Measurements from ENCODE around the gene EIF2A. TPM values are rescaled to one million over a fixed set of nuclear protein-coding genes. Genes with fewer than 3 reads are reported as not detected.
"Not testable (repeated sequence)": the region's sequence is repeated elsewhere in the genome, so short reads cannot be mapped to it uniquely, and the experiment has no call there.

The EIF2A gene
- total and polyA plus RNA-seq, 7 experiments from 2014 or later: 54.1 to 135 (median 104) TPM

GRCh38 chr3:150589759-150590158, 43.2 kb downstream of the EIF2A start:
- ChIA-PET CTCF (interaction anchor here (0.6 kb wide), 1 partner anchor 139 kb away, joined by 3 read pairs; no protein-coding TSS in a partner anchor), POLR2A (interaction anchor here (1.9 kb wide), 1 partner anchor 13 kb away, joined by 8 read pairs; the partner anchor contains the start of gene SELENOT)
- Histone ChIP-seq H3K27me3 (ENCODE audit: control insufficient read depth in 2 of 2, insufficient read depth in 2 of 2, low read length in 2 of 2) (no peaks in the 10 kb centered on the region), H3K36me3 (ENCODE audit: control insufficient read depth in 2 of 3, insufficient read depth in 3 of 3, low read length in 3 of 3) (peaks cover 0 to 11% (median 5%) of the 10 kb centered on the region in 3 experiments), H3K4me3 (ENCODE audit: low read length) (no peak overlapping the region), H3K4me1 (ENCODE audit: control insufficient read depth in 2 of 2, insufficient read depth in 2 of 2, low read length in 2 of 2) (no peaks in the 10 kb centered on the region), H3K27ac (ENCODE audit: low read depth, low read length) (no peak overlapping the region), H3K9me3 (ENCODE audit: control insufficient read depth in 2 of 3, low read length in 3 of 3) (no peaks in the 10 kb centered on the region)
- H3K27me3 Mint-ChIP-seq: no peaks in the 10 kb centered on the region
- H3K9me3 Mint-ChIP-seq: no peaks in the 10 kb centered on the region
- ATAC-seq (no peak), DNase-seq (no peak)
- intact Hi-C loops (cut with micrococcal nuclease): loop anchor here in 1 of 2 donors (2.0 kb wide), 1 partner anchor 15 kb away; no protein-coding TSS in a partner anchor
- peak overlapping the region in 5 of 9 donors; percentile 14 to 62 (median 25) for H3K27ac Mint-ChIP-seq
- peaks cover 3 to 12% (median 8%) of the 10 kb centered on the region in 5 donors for H3K36me3 Mint-ChIP-seq
- H3K4me1 Mint-ChIP-seq: peaks cover 0 to 24% (median 6%) of the 10 kb centered on the region in 7 donors
- H3K4me3 Mint-ChIP-seq: peak overlapping the region in 1 of 10 donors; percentile 1

GRCh38 chr3:150594150-150594549, 47.6 kb downstream of the EIF2A start:
- Mint-ChIP-seq H3K4me3 (no peak overlapping the region), H3K27me3 (no peaks in the 10 kb centered on the region), H3K4me1 (peaks cover 0 to 16% (median 0%) of the 10 kb centered on the region in 7 donors), H3K27ac (peak overlapping the region in 1 of 9 donors; percentile 74), H3K9me3 (no peaks in the 10 kb centered on the region), H3K36me3 (peaks cover 0 to 7% (median 0%) of the 10 kb centered on the region in 5 donors)
- DNase-seq (no peak), ATAC-seq (no peak)
- H3K27me3 ChIP-seq (ENCODE audit: control insufficient read depth in 2 of 2, insufficient read depth in 2 of 2, low read length in 2 of 2): no peaks in the 10 kb centered on the region
- no peaks in the 10 kb centered on the region for H3K4me1 ChIP-seq (ENCODE audit: control insufficient read depth in 2 of 2, insufficient read depth in 2 of 2, low read length in 2 of 2)
- intact Hi-C loops (cut with micrococcal nuclease): no loop called here
- no peak overlapping the region for H3K27ac ChIP-seq (ENCODE audit: low read depth, low read length)
- H3K4me3 ChIP-seq (ENCODE audit: low read length): no peak overlapping the region
- H3K36me3 ChIP-seq (ENCODE audit: control insufficient read depth in 2 of 3, insufficient read depth in 3 of 3, low read length in 3 of 3): no peaks in the 10 kb centered on the region
- CTCF ChIA-PET: interaction anchor here (0.7 kb wide), 1 partner anchor 26 kb away, joined by 8 read pairs; no protein-coding TSS in a partner anchor
- POLR2A ChIA-PET: interaction anchor here (2.5 kb wide), 1 partner anchor 9 kb away, joined by 13 read pairs; the partner anchor contains the start of gene SELENOT
- H3K9me3 ChIP-seq (ENCODE audit: control insufficient read depth in 2 of 3, low read length in 3 of 3): no peaks in the 10 kb centered on the region

- peaks cover 0 to 2% (median 0%) of the 10 kb centered on the region in 11 donors for H3K9me3 Mint-ChIP-seq
- POLR2A ChIA-PET: no interaction called here
- peaks cover 0 to 19% (median 0%) of the 10 kb centered on the region in 5 donors for H3K36me3 Mint-ChIP-seq
- H3K36me3 ChIP-seq (ENCODE audit: control insufficient read depth in 2 of 3, insufficient read depth in 3 of 3, low read length in 3 of 3): no peaks in the 10 kb centered on the region
- H3K27me3 ChIP-seq (ENCODE audit: control insufficient read depth in 2 of 2, insufficient read depth in 2 of 2, low read length in 2 of 2): no peaks in the 10 kb centered on the region
- no peak for DNase-seq
- no peak overlapping the region for H3K4me3 Mint-ChIP-seq
- no peaks in the 10 kb centered on the region for H3K4me1 ChIP-seq (ENCODE audit: control insufficient read depth in 2 of 2, insufficient read depth in 2 of 2, low read length in 2 of 2)
- H3K27ac Mint-ChIP-seq: no peak overlapping the region
- CTCF ChIA-PET: interaction anchor here (0.6 to 0.8 kb wide), 3 partner anchors 13 to 573 kb away, joined by 3 to 5 read pairs (median 3); no protein-coding TSS in a partner anchor
- H3K9me3 ChIP-seq (ENCODE audit: control insufficient read depth in 2 of 3, low read length in 3 of 3): no peaks in the 10 kb centered on the region
- ATAC-seq: no peak
- H3K27ac ChIP-seq (ENCODE audit: low read depth, low read length): no peak overlapping the region
- no peaks in the 10 kb centered on the region for H3K27me3 Mint-ChIP-seq
- no peak overlapping the region for H3K4me3 ChIP-seq (ENCODE audit: low read length)
- peaks cover 18 to 29% (median 25%) of the 10 kb centered on the region in 7 donors for H3K4me1 Mint-ChIP-seq
- intact Hi-C loops (cut with micrococcal nuclease): no loop called here
These were observed 51.1 kb downstream of the EIF2A start for GRCh38 chr3:150597646-150598045.

- H3K27me3 ChIP-seq (ENCODE audit: control insufficient read depth in 2 of 2, insufficient read depth in 2 of 2, low read length in 2 of 2): no peaks in the 10 kb centered on the region
- CTCF ChIA-PET: no interaction called here
- Mint-ChIP-seq H3K4me3 (no peak overlapping the region), H3K27ac (no peak overlapping the region), H3K4me1 (peaks cover 20 to 42% (median 38%) of the 10 kb centered on the region in 7 donors), H3K9me3 (peaks cover 0 to 6% (median 0%) of the 10 kb centered on the region in 11 donors), H3K36me3 (peaks cover 0 to 19% (median 5%) of the 10 kb centered on the region in 5 donors), H3K27me3 (no peaks in the 10 kb centered on the region)
- H3K27ac ChIP-seq (ENCODE audit: low read depth, low read length): no peak overlapping the region
- no peak for ATAC-seq
- no peak for DNase-seq
- intact Hi-C loops (cut with micrococcal nuclease): loop anchor here (5.0 kb wide), 5 partner anchors 38 to 1598 kb away; partner anchors contain the start of genes GPR171 (in 2 of the 2) and MED12L (in 1 of the 2)
- no peaks in the 10 kb centered on the region for H3K36me3 ChIP-seq (ENCODE audit: control insufficient read depth in 2 of 3, insufficient read depth in 3 of 3, low read length in 3 of 3)
- no peak overlapping the region for H3K4me3 ChIP-seq (ENCODE audit: low read length)
- H3K9me3 ChIP-seq (ENCODE audit: control insufficient read depth in 2 of 3, low read length in 3 of 3): no peaks in the 10 kb centered on the region
- peaks cover 4 to 7% of the 10 kb centered on the region in 2 donors for H3K4me1 ChIP-seq (ENCODE audit: control insufficient read depth in 2 of 2, insufficient read depth in 2 of 2, low read length in 2 of 2)
- POLR2A ChIA-PET: interaction anchor here (1.7 kb wide), 1 partner anchor 54 kb away, joined by 4 read pairs; the partner anchor contains the start of gene SERP1
These were observed 53.2 kb downstream of the EIF2A start for GRCh38 chr3:150599611-150600297.

- H3K36me3 Mint-ChIP-seq: peaks cover 4 to 21% (median 7%) of the 10 kb centered on the region in 5 donors
- peaks cover 24 to 53% (median 46%) of the 10 kb centered on the region in 7 donors for H3K4me1 Mint-ChIP-seq
- DNase-seq; H3K27ac ChIP-seq (ENCODE audit: low read depth, low read length); H3K27me3 ChIP-seq (ENCODE audit: control insufficient read depth in 2 of 2, insufficient read depth in 2 of 2, low read length in 2 of 2); H3K36me3 ChIP-seq (ENCODE audit: control insufficient read depth in 2 of 3, insufficient read depth in 3 of 3, low read length in 3 of 3); H3K4me3 ChIP-seq (ENCODE audit: low read length); H3K9me3 ChIP-seq (ENCODE audit: control insufficient read depth in 2 of 3, low read length in 3 of 3); H3K27me3 Mint-ChIP-seq; H3K9me3 Mint-ChIP-seq; ATAC-seq; CTCF ChIA-PET: not testable (repeated sequence)
- POLR2A ChIA-PET: interaction anchor here (1.7 kb wide), 1 partner anchor 55 kb away, joined by 4 read pairs; the partner anchor contains the start of gene SERP1
- peak overlapping the region in 7 of 9 donors; percentile 47 to 100 (median 70) for H3K27ac Mint-ChIP-seq
- peak overlapping the region in 9 of 10 donors; percentile 25 to 100 (median 66) for H3K4me3 Mint-ChIP-seq
- intact Hi-C loops (cut with micrococcal nuclease): loop anchor here (5.0 kb wide), 5 partner anchors 36 to 1596 kb away; partner anchors contain the start of genes GPR171 (in 2 of the 2) and MED12L (in 1 of the 2)
- H3K4me1 ChIP-seq (ENCODE audit: control insufficient read depth in 2 of 2, insufficient read depth in 2 of 2, low read length in 2 of 2): peaks cover 11 to 17% of the 10 kb centered on the region in 2 donors
These were observed 54.3 kb downstream of the EIF2A start for GRCh38 chr3:150600647-150601530.

All from naive thymus-derived CD4-positive, alpha-beta T cell (primary cell).